Tibial nerve (tissue), 4 donors: Measurements from ENCODE around the gene OR6B1.

Source experiments
- EP300 ChIP-seq, 2 donors: sonication (generic); formaldehyde crosslinking; IDR thresholded peaks; one replicate each; pipeline ENCODE4 v1.6.1; 2017; ENCODE audit warnings: antibody characterized with exemption in 2 of 2, mild to moderate bottlenecking in 1 of 2
- POLR2A ChIP-seq, 2 donors: fragments of 450-650 bp; IDR thresholded peaks; one replicate each; pipeline ENCODE4 v1.6.1; 2017; ENCODE audit warnings: antibody characterized with exemption in 2 of 2, mild to moderate bottlenecking in 2 of 2, moderate library complexity in 2 of 2
- TF ChIP-seq, protein P1 (sequence below), 5 experiments: fragments of 200-600 bp in 3 of 5; fragments of 450-650 bp in 2 of 5; sonication (generic) in 3 of 5; IDR thresholded peaks; one replicate each; pipeline ENCODE4 v1.5.1; 2016 to 2019; ENCODE audit warnings: antibody characterized with exemption in 5 of 5, mild to moderate bottlenecking in 3 of 5, moderate library complexity in 2 of 5

DNA sequence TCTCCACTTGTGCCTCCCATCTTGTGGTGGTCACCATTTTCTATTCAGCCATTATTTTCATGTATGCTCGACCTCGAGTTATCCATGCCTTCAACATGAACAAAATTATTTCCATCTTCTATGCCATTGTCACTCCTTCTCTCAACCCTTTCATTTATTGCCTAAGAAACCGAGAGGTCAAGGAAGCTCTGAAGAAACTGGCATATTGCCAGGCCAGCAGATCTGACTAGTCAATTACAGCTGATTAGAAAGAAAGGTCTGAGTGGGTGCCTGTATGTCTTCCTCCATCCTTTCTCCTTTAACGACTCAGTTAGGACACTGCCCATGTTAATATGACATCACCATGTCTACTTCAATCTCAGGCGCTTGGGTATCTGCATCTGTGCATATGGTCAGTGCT, 4.6 kb downstream of the OR6B1 start:
- TF ChIP-seq, protein P1, sequence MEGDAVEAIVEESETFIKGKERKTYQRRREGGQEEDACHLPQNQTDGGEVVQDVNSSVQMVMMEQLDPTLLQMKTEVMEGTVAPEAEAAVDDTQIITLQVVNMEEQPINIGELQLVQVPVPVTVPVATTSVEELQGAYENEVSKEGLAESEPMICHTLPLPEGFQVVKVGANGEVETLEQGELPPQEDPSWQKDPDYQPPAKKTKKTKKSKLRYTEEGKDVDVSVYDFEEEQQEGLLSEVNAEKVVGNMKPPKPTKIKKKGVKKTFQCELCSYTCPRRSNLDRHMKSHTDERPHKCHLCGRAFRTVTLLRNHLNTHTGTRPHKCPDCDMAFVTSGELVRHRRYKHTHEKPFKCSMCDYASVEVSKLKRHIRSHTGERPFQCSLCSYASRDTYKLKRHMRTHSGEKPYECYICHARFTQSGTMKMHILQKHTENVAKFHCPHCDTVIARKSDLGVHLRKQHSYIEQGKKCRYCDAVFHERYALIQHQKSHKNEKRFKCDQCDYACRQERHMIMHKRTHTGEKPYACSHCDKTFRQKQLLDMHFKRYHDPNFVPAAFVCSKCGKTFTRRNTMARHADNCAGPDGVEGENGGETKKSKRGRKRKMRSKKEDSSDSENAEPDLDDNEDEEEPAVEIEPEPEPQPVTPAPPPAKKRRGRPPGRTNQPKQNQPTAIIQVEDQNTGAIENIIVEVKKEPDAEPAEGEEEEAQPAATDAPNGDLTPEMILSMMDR (IDR thresholded peaks at IDR 0.05) = no peak
- TF ChIP-seq EP300 (IDR thresholded peaks at IDR 0.05) (no peak), POLR2A (IDR thresholded peaks at IDR 0.05) (no peak)
